Frontal cortex (tissue), 4 donors: Measurements from ENCODE around the gene ZBED4. TPM values are rescaled to one million over a fixed set of nuclear protein-coding genes. Genes with fewer than 3 reads are reported as not detected.

ENCODE experiments used
- DNase-seq, 2 donors: peaks; one replicate each; pipeline ENCODE4 v3.0.0; 2012; ENCODE audit warnings: low spot score in 2 of 2
- FAIRE-seq: peaks from 2 replicates; lab custom pipeline; 2012; peaks lifted over from hg19 to GRCh38; lab: Jason Lieb, UNC
- total RNA-seq: library from RNA; depleted of rRNA; stranded (reverse); fragments of >200 nt; gene quantifications from one replicate; pipeline ENCODE4 v1.2.3, GENCODE V29; 2014
- donor health status: control.
- donor health status: control.
- donor health status: control.

ZBED4 gene
- total RNA-seq, 1 donor from 2014 or later, result 23.2 TPM

- no peak for DNase-seq
- FAIRE-seq, result no peak
Measured at GRCh38 chr22:49913026-49913425, 59.4 kb downstream of the ZBED4 start.

GRCh38 chr22:49913446-49913845 is 59.8 kb downstream of the ZBED4 start:
- DNase-seq, result no peak
- no peak for FAIRE-seq

GRCh38 chr22:49914256-49914655 is 60.6 kb downstream of the ZBED4 start:
- DNase-seq (no peak), FAIRE-seq (no peak)

GRCh38 chr22:49915610-49916009 is 62.0 kb downstream of the ZBED4 start:
- FAIRE-seq, result no peak
- no peak for DNase-seq

GRCh38 chr22:49916831-49917230 is 63.2 kb downstream of the ZBED4 start:
- no peak for FAIRE-seq
- no peak for DNase-seq

GRCh38 chr22:49917974-49918910 is 64.6 kb downstream of the ZBED4 start, which contains the start of the genes ALG12 and CRELD2:
Gene ALG12, minus strand, starts transcription at chr22:49918438. Its CDS starts 4,673 bp downstream, at chr22:49913765.
Gene CRELD2, plus strand, starts transcription at chr22:49918634. Its CDS starts 136 bp downstream, at chr22:49918770.
- FAIRE-seq, result no peak
- peak; percentile 100 for DNase-seq

GRCh38 chr22:49918911-49919881 is 65.6 kb downstream of the ZBED4 start:
- DNase-seq (peak in 1 of 2 donors; percentile 43), FAIRE-seq (no peak)

- DNase-seq, result no peak
- FAIRE-seq, result no peak
Measured at GRCh38 chr22:49920859-49921258, 67.2 kb downstream of the ZBED4 start.

GRCh38 chr22:49921508-49922278 is 68.0 kb downstream of the ZBED4 start:
- DNase-seq (no peak), FAIRE-seq (no peak)

GRCh38 chr22:49922484-49922883 is 68.8 kb downstream of the ZBED4 start:
- no peak for DNase-seq
- FAIRE-seq, result no peak

GRCh38 chr22:49922926-49923325 is 69.3 kb downstream of the ZBED4 start:
- FAIRE-seq (no peak), DNase-seq (no peak)

- no peak for DNase-seq
- no peak for FAIRE-seq
Measured at GRCh38 chr22:49923445-49923844, 69.8 kb downstream of the ZBED4 start.

GRCh38 chr22:49924113-49924833 is 70.6 kb downstream of the ZBED4 start:
- no peak for FAIRE-seq
- no peak for DNase-seq

- no peak for FAIRE-seq
Measured at GRCh38 chr22:49925525-49926128, 72.0 kb downstream of the ZBED4 start.

GRCh38 chr22:49926916-49927315 is 73.3 kb downstream of the ZBED4 start:
- no peak for DNase-seq
- FAIRE-seq, result no peak

More at GRCh38 chr22:49925525-49926128, 72.0 kb downstream of the ZBED4 start:
- no peak for DNase-seq

GRCh38 chr22:49927483-49928184 is 74.0 kb downstream of the ZBED4 start:
- DNase-seq (no peak), FAIRE-seq (no peak)

- FAIRE-seq (no peak), DNase-seq (no peak)
Measured at GRCh38 chr22:49928185-49928495, 74.5 kb downstream of the ZBED4 start.
